ENCODE results near the gene GBF1.
"Not testable (repeated sequence)": the region's sequence is repeated elsewhere in the genome, so short reads cannot be mapped to it uniquely, and the experiment has no call there.

- not testable (repeated sequence) for TF ChIP-seq CTCF, POLR2A (IDR thresholded peaks at IDR 0.05)
Measured at GRCh38 chr10:102252508-102252907, 7.2 kb downstream of the GBF1 start.
